ENCODE measurements around the gene DCDC1.

Gene DCDC1

GRCh38 chr11:30855383-30856006 lies 514.0 kb downstream of the DCDC1 start:
- TF ChIP-seq CTCF (IDR thresholded peaks at IDR 0.05; ENCODE audit: low read depth, low read length) = no peak
- no peak overlapping the region for H3K4me3 ChIP-seq (ENCODE audit: low read depth, low read length)

- TF ChIP-seq CTCF (IDR thresholded peaks at IDR 0.05; ENCODE audit: low read depth, low read length) = no peak
- no peak overlapping the region for H3K4me3 ChIP-seq (ENCODE audit: low read depth, low read length)
Measured at GRCh38 chr11:30853439-30853838, 516.1 kb downstream of the DCDC1 start.

- H3K4me3 ChIP-seq (ENCODE audit: low read depth, low read length) = no peak overlapping the region
- TF ChIP-seq CTCF (IDR thresholded peaks at IDR 0.05; ENCODE audit: low read depth, low read length) = no peak
Measured at GRCh38 chr11:30852645-30853044, 516.9 kb downstream of the DCDC1 start.

GRCh38 chr11:30852091-30852490 lies 517.4 kb downstream of the DCDC1 start:
- TF ChIP-seq CTCF (IDR thresholded peaks at IDR 0.05; ENCODE audit: low read depth, low read length) = no peak

GRCh38 chr11:30837252-30837651 lies 532.3 kb downstream of the DCDC1 start:
- TF ChIP-seq CTCF (IDR thresholded peaks at IDR 0.05; ENCODE audit: low read depth, low read length) = no peak
- no peak overlapping the region for H3K4me3 ChIP-seq (ENCODE audit: low read depth, low read length)

More at GRCh38 chr11:30852091-30852490, 517.4 kb downstream of the DCDC1 start:
- no peak overlapping the region for H3K4me3 ChIP-seq (ENCODE audit: low read depth, low read length)

- TF ChIP-seq CTCF (IDR thresholded peaks at IDR 0.05; ENCODE audit: low read depth, low read length) = no peak
Measured at GRCh38 chr11:30832831-30833230, 536.7 kb downstream of the DCDC1 start.

GRCh38 chr11:30830681-30831080 lies 538.9 kb downstream of the DCDC1 start:
- TF ChIP-seq CTCF (IDR thresholded peaks at IDR 0.05; ENCODE audit: low read depth, low read length) = no peak
- H3K4me3 ChIP-seq (ENCODE audit: low read depth, low read length) = no peak overlapping the region

More at GRCh38 chr11:30832831-30833230, 536.7 kb downstream of the DCDC1 start:
- H3K4me3 ChIP-seq (ENCODE audit: low read depth, low read length) = no peak overlapping the region
